Testis (tissue), 3 donors: ENCODE data around the gene ZNF799. TPM values are rescaled to one million over a fixed set of nuclear protein-coding genes. Genes with fewer than 3 reads are reported as not detected.

Experiments used
- DNase-seq: peaks from one replicate; pipeline ENCODE4 v3.0.0-alpha.2; 2019
- H3K27ac ChIP-seq, 2 donors: fragments of 200-600 bp; sonication (generic); one replicate each; pipeline ENCODE4 v1.5.1; 2019
- H3K27me3 ChIP-seq: fragments of 200-600 bp; sonication (generic); one replicate; pipeline ENCODE4 v1.5.1; 2019
- H3K36me3 ChIP-seq: fragments of 200-600 bp; sonication (generic); one replicate; pipeline ENCODE4 v1.5.1; 2017; ENCODE audit warnings: low read depth; ENCODE audit errors: missing control alignments
- H3K4me1 ChIP-seq: fragments of 200-600 bp; sonication (generic); one replicate; pipeline ENCODE4 v1.5.1; 2019
- H3K4me3 ChIP-seq, 2 donors: fragments of 200-600 bp; sonication (generic); one replicate each; pipeline ENCODE4 v1.5.1; 2017 to 2019
- H3K9me3 ChIP-seq: fragments of 200-600 bp; sonication (generic); one replicate; pipeline ENCODE4 v1.5.1; 2017
- CTCF ChIP-seq, 3 experiments: fragments of 450-650 bp in 2 of 3; fragments of 200-600 bp in 1 of 3; sonication (generic) in 1 of 3; IDR thresholded peaks; one replicate each; pipeline ENCODE4 v1.5.1; 2016 to 2019; ENCODE audit warnings: antibody characterized with exemption in 3 of 3, mild to moderate bottlenecking in 2 of 3, moderate library complexity in 1 of 3
- POLR2A ChIP-seq: fragments of 450-650 bp; IDR thresholded peaks from one replicate; pipeline ENCODE4 v1.6.1; 2017; ENCODE audit warnings: antibody characterized with exemption, mild to moderate bottlenecking, moderate library complexity
- WGBS, 2 donors: methylation state at CpG; one replicate each; pipeline ENCODE4 v1.1.5; 2018; 5-methylcytosine and 5-hydroxymethylcytosine counted together
- intact Hi-C: fragments of 100-400 bp; cut with DNase I; formaldehyde crosslinking; loops from one replicate; pipeline ENCODE4 v1.15.1; 2023; ENCODE audit warnings: low total_unique reads
- polyA plus RNA-seq: library from polyadenylated mRNA; stranded (reverse); fragments of 350-450 nt; fragmentation: Illumina TruSeq; extraction: RNeasy Lipid Tissue Mini Kit (QIAGEN cat#74804); gene quantifications from one replicate; pipeline ENCODE4 v1.2.3, GENCODE V29; 2014; ENCODE audit warnings: low read depth, low replicate concordance; ENCODE audit not compliant: insufficient read depth
- small RNA-seq, 2 donors: library from RNA; depleted of rRNA; stranded (forward); fragments of <200 nt; gene quantifications; one replicate each; pipeline ENCODE3, GENCODE V24; 2016
- total RNA-seq, 2 donors: library from RNA; depleted of rRNA; stranded (reverse); fragments of >200 nt; gene quantifications; one replicate each; pipeline ENCODE4 v1.2.3, GENCODE V29; 2016

The ZNF799 gene
- total and polyA plus RNA-seq, 3 donors from 2014 or later = 3.9 to 5.8 (median 4.6) TPM

GRCh38 chr19:12346896-12347295 lies 54.2 kb downstream of the ZNF799 start:
- Histone ChIP-seq H3K4me1 (no peaks in the 10 kb centered on the region), H3K36me3 (no peaks in the 10 kb centered on the region)

GRCh38 chr19:12345197-12345596 lies 55.9 kb downstream of the ZNF799 start:
- no peaks in the 10 kb centered on the region for H3K27me3 ChIP-seq
- intact Hi-C loops = no loop called here
- no peaks in the 10 kb centered on the region for H3K36me3 ChIP-seq
- no peak overlapping the region for H3K27ac ChIP-seq
- H3K9me3 ChIP-seq = no peaks in the 10 kb centered on the region
- 95 to 97% methylated on average over 1 of the region's 1 CpG for WGBS, 2 donors
- H3K4me1 ChIP-seq = no peaks in the 10 kb centered on the region
- no peak overlapping the region for H3K4me3 ChIP-seq
- no peak for DNase-seq
- TF ChIP-seq POLR2A (no peak), CTCF (IDR thresholded peaks at IDR 0.05) (no peak)

More at GRCh38 chr19:12346896-12347295, 54.2 kb downstream of the ZNF799 start:
- 61 to 84% methylated on average over 2 of the region's 2 CpGs for WGBS, 2 donors
- no peak for DNase-seq
- TF ChIP-seq CTCF (IDR thresholded peaks at IDR 0.05) (no peak), POLR2A (no peak)
- Histone ChIP-seq H3K9me3 (no peaks in the 10 kb centered on the region), H3K27me3 (no peaks in the 10 kb centered on the region), H3K4me3 (no peak overlapping the region), H3K27ac (no peak overlapping the region)
- intact Hi-C loops = no loop called here

Small RNA genes within 50 kb of the gene (small RNA-seq; reads per million reads assigned to genes)
- 0 reads per million in 2 donors for gene RPS29P23

Other genes with a start within 250 kb of the ZNF799 start
- 1 to 10 TPM; 6.5 to 8.2 TPM for gene ZNF625, start 244.5 kb downstream of the ZNF799 start, total RNA-seq
- gene ZNF625, start 244.5 kb downstream of the ZNF799 start, polyA plus RNA-seq = 1.4 TPM
- gene ZNF136, start 238.2 kb downstream of the ZNF799 start, total RNA-seq = 10 to 100 TPM; 14.6 to 18.7 TPM
- gene ZNF136, start 238.2 kb downstream of the ZNF799 start, polyA plus RNA-seq = 7.9 TPM
- 10 to 100 TPM; 22.4 to 30.2 TPM for gene ZNF44, start 106.4 kb downstream of the ZNF799 start, total RNA-seq
- gene ZNF44, start 106.4 kb downstream of the ZNF799 start, polyA plus RNA-seq = 18.9 TPM
- 10 to 100 TPM; 13.7 to 29.1 TPM for gene ZNF563, start 67.6 kb downstream of the ZNF799 start, total RNA-seq
- gene ZNF563, start 67.6 kb downstream of the ZNF799 start, polyA plus RNA-seq = 21.0 TPM
- 1 to 10 TPM; 2.7 to 4.9 TPM for gene ZNF442, start 35.6 kb downstream of the ZNF799 start, total RNA-seq
- gene ZNF442, start 35.6 kb downstream of the ZNF799 start, polyA plus RNA-seq = 1.3 TPM
- 1 to 10 TPM; 4.1 to 5.0 TPM for gene ZNF443, start 39.8 kb upstream of the ZNF799 start, total RNA-seq
- 2.2 TPM for gene ZNF443, start 39.8 kb upstream of the ZNF799 start, polyA plus RNA-seq
- 10 to 100 TPM in 1 of 2 donors, 1 to 10 TPM in 1; 8.1 to 21.7 TPM for gene ZNF709, start 83.5 kb upstream of the ZNF799 start, total RNA-seq
- gene ZNF709, start 83.5 kb upstream of the ZNF799 start, polyA plus RNA-seq = 14.6 TPM
- 10 to 100 TPM; 10.7 to 18.0 TPM for gene ZNF564, start 150.2 kb upstream of the ZNF799 start, total RNA-seq
- gene ZNF564, start 150.2 kb upstream of the ZNF799 start, polyA plus RNA-seq = 4.6 TPM
- gene ZNF490, start 209.5 kb upstream of the ZNF799 start, total RNA-seq = 10 to 100 TPM in 1 of 2 donors, 1 to 10 TPM in 1; 6.6 to 10.4 TPM
- gene ZNF490, start 209.5 kb upstream of the ZNF799 start, polyA plus RNA-seq = 2.5 TPM
- gene ZNF791, start 209.6 kb upstream of the ZNF799 start, total RNA-seq = 10 to 100 TPM; 16.1 to 17.2 TPM
- 9.3 TPM for gene ZNF791, start 209.6 kb upstream of the ZNF799 start, polyA plus RNA-seq